Stimulated activated CD4-positive, alpha-beta T cell treated with anti-CD3 and anti-CD28 coated beads, Interleukin-12 subunit alpha, Interleukin-12 subunit beta, amount 100 ng/mL, for 24 hours (primary cell): ENCODE data around the gene SOWAHD.
"Not testable (repeated sequence)": the region's sequence is repeated elsewhere in the genome, so short reads cannot be mapped to it uniquely, and the experiment has no call there.

Experiments
- DNase-seq, 2 experiments: peaks; one replicate each; pipeline ENCODE4 v3.0.0-alpha.2; 2020; ENCODE audit warnings: low read depth in 2 of 2

Gene SOWAHD

GRCh38 chrX:119757979-119758730, at the start of gene SOWAHD:
Gene SOWAHD (plus strand): TSS chrX:119758588. CDS start chrX:119758668, 80 bp downstream.
- DNase-seq = no peak

- DNase-seq = no peak
Observed at GRCh38 chrX:119708936-119709335, 49.5 kb upstream of the SOWAHD start.

- DNase-seq = no peak
Observed at GRCh38 chrX:119709630-119710029, 48.8 kb upstream of the SOWAHD start.

- DNase-seq = no peak
Observed at GRCh38 chrX:119721487-119721886, 36.9 kb upstream of the SOWAHD start.

- DNase-seq = no peak
Observed at GRCh38 chrX:119721926-119722325, 36.5 kb upstream of the SOWAHD start.

GRCh38 chrX:119726900-119727555, 31.4 kb upstream of the SOWAHD start:
- DNase-seq = no peak

GRCh38 chrX:119728487-119728886, 29.9 kb upstream of the SOWAHD start:
- no peak for DNase-seq

- DNase-seq = peak; percentile 10 to 48
Observed at GRCh38 chrX:119729408-119730201, 28.8 kb upstream of the SOWAHD start.

GRCh38 chrX:119734897-119735339, 23.5 kb upstream of the SOWAHD start:
- DNase-seq = no peak

- no peak for DNase-seq
Observed at GRCh38 chrX:119735467-119735866, 22.9 kb upstream of the SOWAHD start.

GRCh38 chrX:119736206-119736764, 22.1 kb upstream of the SOWAHD start:
- DNase-seq = no peak

- DNase-seq = no peak
Observed at GRCh38 chrX:119738742-119739141, 19.6 kb upstream of the SOWAHD start.

- no peak for DNase-seq
Observed at GRCh38 chrX:119745283-119745848, 13.0 kb upstream of the SOWAHD start.

GRCh38 chrX:119750131-119750530, 8.3 kb upstream of the SOWAHD start:
- not testable (repeated sequence) for DNase-seq

- not testable (repeated sequence) for DNase-seq
Observed at GRCh38 chrX:119750751-119751150, 7.6 kb upstream of the SOWAHD start.

GRCh38 chrX:119753001-119753400, 5.4 kb upstream of the SOWAHD start:
- no peak for DNase-seq

- peak in 1 of 2 experiments; percentile 8 for DNase-seq
Observed at GRCh38 chrX:119753639-119754257, 4.6 kb upstream of the SOWAHD start.

- no peak for DNase-seq
Observed at GRCh38 chrX:119755981-119756533, 2.3 kb upstream of the SOWAHD start.

- no peak for DNase-seq
Observed at GRCh38 chrX:119756926-119757635, 1.3 kb upstream of the SOWAHD start.

- DNase-seq = no peak
Observed at GRCh38 chrX:119757646-119757978, 776 bp upstream of the SOWAHD start.
